ENCODE measurements around the gene SLC2A8.

SLC2A8 gene

DNA sequence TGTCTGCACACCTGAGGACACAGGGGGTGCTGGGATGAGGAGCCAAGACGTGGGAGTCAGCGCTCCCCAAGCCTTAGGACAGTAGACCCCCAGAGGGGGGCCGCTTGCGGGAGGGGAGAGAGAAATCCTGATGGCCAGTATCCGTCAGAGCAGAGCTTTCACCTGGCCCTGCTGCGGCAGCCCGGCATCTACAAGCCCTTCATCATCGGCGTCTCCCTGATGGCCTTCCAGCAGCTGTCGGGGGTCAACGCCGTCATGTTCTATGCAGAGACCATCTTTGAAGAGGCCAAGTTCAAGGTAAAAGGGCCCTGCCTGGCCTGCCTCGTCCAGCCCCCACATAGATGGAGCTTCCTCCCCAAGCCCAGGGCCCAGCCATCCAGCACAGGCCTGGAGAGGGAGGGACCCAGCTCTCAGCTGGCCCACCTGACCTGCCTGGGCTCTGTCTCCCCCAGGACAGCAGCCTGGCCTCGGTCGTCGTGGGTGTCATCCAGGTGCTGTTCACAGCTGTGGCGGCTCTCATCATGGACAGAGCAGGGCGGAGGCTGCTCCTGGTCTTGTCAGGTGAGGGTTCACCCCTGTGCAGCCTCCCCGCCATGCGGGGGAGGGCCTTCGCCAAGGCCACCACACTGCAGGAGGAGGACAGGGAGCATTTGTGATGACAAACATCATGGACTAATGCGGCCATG is 6.7 kb downstream of the SLC2A8 start:
- no peak for DNase-seq (ENCODE audit: low spot score)

DNA sequence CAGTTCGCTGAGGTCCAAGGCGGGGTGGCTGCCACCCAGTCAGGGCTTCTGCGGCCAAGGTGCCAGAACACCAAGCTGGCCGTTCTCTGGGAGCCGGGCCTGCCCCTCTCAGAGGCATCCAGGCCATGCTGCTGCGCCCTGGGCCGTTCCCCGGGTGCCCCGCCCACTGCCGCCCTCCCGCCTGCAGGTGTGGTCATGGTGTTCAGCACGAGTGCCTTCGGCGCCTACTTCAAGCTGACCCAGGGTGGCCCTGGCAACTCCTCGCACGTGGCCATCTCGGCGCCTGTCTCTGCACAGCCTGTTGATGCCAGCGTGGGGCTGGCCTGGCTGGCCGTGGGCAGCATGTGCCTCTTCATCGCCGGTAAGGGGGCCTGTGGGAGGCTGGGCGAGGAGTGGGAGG is 7.7 kb downstream of the SLC2A8 start:
- DNase-seq (ENCODE audit: low spot score): no peak

DNA sequence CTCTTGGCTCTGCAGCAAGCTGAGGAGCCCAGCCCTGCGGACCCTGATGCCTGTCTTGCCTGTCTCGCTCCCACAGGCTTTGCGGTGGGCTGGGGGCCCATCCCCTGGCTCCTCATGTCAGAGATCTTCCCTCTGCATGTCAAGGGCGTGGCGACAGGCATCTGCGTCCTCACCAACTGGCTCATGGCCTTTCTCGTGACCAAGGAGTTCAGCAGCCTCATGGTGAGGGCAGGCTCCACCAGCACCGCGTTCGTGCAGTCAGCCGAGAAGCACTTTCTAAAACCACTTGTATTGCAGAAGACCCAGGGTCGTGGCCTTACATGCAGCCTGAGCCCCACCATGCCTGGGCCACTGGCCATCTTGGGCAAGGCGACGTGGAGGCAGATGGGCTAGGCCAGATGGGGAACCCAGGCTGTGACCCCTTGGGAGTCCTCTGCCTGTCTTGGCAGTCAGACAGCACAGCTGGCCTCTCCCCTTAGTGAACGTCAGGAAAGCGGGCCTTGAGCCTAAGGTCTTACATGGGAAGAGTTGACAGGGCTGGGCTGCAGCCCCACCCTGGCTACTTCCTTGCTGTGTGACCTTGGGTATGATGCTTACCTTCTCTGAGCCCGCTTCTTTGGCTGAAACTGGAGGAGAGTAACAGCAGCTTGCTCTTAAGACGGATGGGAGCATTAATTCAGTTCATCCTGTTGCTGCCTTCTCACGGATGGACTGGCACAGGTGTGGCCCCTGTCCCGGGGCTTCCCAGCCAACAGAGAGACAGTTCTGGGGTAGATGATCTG is 8.6 kb downstream of the SLC2A8 start:
- no peak for DNase-seq (ENCODE audit: low spot score)

DNA sequence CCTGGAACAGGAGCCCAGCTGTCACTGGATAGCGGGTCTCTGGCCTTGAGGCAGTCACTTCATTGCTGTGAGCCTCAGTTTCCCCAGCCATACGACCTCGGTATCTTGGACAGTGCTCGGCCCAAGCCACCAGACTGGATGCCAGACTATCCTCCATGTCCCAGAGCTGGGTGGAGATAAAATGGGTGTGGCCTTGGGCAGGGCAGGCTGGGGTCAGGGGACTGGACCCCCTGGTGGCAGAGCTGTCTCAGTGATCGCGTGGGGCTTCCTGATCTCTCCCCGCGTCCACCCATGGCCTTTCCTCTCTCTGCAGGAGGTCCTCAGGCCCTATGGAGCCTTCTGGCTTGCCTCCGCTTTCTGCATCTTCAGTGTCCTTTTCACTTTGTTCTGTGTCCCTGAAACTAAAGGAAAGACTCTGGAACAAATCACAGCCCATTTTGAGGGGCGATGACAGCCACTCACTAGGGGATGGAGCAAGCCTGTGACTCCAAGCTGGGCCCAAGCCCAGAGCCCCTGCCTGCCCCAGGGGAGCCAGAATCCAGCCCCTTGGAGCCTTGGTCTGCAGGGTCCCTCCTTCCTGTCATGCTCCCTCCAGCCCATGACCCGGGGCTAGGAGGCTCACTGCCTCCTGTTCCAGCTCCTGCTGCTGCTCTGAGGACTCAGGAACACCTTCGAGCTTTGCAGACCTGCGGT is 10.0 kb downstream of the SLC2A8 start:
- DNase-seq (ENCODE audit: low spot score): no peak

DNA sequence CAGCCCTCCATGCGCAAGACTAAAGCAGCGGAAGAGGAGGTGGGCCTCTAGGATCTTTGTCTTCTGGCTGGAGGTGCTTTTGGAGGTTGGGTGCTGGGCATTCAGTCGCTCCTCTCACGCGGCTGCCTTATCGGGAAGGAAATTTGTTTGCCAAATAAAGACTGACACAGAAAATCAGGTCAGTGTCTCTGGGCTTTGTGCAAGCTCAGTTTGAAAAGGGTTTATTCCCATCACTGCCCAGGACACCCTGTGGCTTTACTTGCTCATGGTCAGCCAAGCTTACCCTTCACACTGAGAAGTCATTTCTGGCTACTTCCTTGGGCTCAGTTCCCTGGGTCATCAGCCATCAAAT is 10.5 kb downstream of the SLC2A8 start:
- no peak for DNase-seq (ENCODE audit: low spot score)

DNA sequence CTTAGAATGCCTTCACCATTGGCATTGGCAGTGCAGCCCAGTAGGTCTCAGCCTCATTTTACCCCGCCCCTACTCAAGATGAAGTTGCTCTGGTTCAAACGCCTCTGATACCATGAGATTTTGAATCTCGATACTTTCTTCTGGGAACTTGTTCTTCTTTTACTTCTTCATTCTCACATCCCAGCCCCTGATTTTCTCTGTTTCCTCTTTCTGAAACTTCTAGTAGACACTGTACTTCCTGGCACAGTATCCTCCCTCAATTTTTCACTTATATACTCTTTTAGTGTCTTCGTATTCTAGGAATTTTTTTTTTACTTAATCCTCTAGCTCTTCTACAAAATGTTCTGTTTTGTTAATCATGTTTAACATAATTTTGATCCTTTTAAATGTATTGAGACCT is 14.2 kb downstream of the SLC2A8 start:
- no peak for DNase-seq (ENCODE audit: low spot score)

DNA sequence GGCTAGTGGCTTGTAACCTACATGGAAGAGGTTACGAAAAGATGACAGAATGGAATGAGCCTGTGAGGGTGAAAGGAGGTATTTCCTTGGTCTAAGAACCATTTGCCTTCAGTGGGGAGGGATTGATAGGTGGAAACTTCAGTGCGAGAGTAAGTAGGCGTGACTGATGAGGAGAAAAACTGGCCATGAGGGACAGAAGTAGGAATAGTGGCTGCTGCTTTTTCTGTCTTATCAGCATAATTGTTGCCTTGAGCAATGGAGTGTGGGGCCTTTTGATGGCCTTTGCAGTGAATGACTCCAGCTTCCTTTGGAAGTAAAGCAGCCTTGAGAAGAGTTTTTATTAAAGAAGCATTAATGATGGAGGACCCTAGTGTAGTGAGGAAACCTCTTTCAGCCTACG is 18.2 kb downstream of the SLC2A8 start:
- no peak for DNase-seq (ENCODE audit: low spot score)

DNA sequence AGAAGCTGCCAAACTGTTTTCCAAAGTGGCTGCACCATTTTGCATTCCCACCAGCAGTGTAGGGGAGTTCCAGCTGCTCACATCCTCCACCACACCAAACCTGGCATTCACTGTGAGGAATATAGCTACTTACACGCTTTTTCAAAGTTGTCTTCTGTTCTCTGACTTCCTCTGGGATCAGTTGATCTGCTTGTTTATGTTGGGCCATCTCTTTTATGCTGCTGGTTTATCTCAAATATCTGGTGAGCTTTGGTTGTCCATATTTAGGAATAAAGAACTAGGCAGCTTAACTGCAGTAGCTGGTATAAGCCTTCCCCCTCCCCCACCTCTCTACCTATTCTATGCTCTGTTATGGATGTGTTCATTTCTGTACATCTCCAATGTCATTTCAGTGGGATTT is 18.7 kb downstream of the SLC2A8 start:
- no peak for DNase-seq (ENCODE audit: low spot score)

DNA sequence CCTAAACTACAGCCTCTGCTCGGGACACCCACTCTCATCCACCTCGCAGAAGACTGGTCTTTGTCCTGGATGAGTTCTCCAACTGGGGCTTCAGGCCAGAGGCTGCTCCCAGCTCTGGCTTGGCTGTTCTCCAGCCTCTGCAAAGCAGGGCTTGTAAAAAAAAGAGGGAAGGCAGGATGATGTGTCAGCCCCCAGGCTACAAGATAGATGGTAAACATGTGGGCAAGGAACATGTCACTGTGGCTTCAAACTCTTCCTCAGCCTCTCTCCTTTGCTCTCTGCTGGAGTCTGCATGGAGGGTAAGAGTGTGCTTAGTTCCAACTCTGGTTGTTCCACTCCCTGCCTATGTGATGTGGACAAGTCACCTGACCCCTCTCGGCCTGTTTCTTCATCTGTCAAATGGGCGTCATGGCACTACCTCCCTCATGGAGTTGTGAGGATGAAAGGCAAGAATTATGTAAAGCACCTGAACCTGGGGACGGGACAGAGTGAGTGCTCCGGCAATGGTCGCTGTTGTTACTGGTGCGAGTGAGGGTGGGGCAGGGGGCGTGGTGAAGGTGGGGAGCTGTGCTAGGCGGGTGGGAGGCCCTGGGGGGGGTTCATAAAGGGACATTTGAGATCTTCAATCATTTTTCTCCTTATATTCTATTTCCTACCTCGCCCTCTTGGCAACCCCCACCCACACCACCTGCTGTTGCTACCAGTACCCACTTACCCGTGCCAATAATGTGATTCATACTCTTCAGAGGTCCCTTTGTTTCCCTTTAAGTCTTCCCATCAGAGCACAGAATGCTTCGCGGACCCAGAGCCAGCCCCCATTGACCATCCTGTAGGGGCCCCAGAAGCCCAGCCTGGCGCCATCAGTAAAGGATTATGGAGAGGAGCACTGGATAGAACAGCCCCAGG is 20.4 kb downstream of the SLC2A8 start:
- no peak for DNase-seq (ENCODE audit: low spot score)

DNA sequence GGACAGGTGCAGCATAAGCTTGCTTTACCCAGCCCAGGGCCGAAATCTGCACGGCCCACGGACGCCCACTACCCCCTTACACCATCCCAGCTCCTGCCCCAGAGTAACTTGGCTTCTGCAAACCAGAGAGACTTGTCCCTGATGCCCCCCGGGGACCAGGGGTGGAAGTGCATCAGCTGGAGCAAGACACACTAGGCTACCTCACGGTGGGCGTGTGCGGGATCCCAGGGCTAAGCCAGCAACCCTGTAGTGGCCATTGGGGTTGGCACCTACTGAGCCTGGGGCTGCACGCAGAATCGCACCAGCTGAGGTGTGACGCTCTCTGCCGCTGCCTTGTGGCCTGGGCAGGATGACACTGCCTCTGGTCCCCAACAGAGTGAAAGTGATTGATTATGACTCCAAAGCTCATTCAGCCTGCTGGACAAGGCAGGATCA is 21.1 kb downstream of the SLC2A8 start:
- DNase-seq (ENCODE audit: low spot score): peak; percentile 85

DNA sequence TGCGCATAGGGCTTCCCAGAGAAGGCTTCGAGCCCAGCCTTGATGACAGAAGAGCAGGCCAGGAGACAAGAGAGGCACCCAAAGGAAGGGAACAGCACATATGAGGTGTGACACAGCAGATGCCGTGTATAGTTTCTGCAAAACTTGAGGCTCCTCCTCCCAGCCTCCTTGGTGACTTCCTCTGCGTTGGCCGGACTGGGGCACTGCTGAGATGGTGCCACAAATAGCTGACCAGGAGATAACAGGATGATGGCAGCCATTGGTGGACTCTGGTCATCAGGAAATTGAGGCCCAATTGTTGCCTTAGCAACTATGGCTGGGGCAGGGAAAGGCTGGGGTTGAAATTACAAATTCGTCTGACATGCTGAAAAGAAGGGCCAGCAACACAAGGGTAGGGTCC is 22.4 kb downstream of the SLC2A8 start:
- no peak for DNase-seq (ENCODE audit: low spot score)

DNA sequence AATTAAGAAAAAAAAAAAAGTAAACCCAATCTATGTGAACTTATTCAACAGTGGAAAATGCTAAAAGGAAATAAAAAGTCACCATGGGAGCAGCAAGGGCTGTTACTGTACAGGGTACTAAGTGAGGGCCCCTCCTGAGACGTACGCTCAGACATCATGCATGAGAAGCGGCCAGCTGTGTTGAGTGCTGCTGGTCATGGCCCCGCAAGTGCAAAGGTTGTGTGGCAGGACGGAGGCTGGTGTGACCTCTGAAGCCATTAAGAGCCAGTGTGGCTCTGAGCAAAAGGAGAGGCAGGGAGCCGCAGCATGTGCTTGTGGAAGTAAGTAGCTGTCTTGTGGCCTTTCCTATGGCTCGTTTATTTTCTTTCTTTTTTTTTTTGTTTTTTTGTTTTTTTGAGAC is 24.1 kb downstream of the SLC2A8 start:
- no peak for DNase-seq (ENCODE audit: low spot score)

DNA sequence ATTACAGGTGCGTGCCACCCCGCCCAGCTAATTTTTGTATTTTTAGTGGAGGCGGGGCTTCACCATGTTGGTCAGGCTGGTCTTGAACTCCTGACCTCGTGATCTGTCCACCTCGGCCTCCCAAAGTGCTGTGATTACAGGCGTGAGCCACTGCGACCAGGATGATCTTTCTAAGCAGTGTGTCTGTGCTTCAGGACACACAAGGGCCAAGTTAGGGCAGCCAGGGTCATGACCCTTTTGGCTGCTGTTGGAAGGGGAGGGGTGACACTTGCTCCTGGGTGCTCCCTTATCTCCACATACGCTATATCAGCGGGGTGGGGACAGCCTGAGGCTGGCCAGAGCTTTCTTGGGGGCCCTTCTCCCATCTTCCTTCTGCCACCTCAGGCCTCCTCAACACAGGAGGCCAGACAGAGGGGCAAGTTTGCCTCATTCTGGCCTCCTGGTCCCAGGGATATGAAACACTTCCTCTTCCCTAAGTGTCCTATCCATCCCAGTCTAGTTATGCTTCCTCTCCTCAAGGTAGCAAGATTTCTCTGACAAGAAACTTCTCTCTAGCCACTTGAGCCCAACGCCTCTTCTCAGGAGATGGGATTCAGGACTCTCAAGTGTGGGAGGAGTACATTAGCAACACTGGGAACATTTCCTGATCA is 25.3 kb downstream of the SLC2A8 start:
- no peak for DNase-seq (ENCODE audit: low spot score)

DNA sequence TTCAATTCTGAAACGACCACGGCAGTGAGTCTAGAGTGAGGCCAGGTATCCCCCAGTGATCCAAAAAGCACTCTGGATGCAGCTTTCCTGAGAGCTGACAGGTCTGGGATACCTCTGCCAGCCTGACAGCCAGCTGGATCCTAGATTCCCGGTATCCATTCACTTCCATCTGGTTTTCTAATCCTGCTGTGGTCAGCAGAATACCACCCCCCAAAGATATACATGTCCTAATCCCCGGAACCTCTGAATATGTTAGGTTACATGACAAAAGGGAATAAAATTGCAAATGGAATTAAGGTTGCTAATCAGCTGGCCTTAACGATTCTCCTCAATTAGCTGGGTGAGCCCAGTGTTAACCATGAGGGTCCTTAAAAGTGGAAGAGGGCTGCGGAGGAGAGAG is 25.8 kb downstream of the SLC2A8 start:
- DNase-seq (ENCODE audit: low spot score): no peak

DNA sequence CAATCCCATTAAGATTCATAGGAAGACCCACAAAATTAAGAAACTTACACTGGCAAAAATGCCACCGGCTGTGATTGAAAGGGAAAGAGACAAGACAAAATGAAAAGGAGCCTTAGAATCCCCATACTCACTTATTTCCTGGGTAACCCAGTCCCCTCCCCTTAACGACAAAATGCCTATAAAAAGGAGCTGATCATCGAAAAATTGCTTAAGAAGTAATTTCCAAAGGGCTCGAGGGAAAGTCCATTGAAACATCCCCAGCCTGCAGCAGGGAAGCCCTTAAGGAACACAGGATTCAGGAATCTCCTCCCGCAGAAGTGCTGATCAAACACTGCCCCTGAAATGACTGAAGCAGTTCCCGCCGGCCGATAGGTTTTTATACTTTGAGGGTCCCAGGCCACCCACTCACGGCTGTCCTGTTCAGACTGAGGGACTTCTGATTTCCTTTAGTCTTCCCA is 26.5 kb downstream of the SLC2A8 start:
- DNase-seq (ENCODE audit: low spot score): no peak

DNA sequence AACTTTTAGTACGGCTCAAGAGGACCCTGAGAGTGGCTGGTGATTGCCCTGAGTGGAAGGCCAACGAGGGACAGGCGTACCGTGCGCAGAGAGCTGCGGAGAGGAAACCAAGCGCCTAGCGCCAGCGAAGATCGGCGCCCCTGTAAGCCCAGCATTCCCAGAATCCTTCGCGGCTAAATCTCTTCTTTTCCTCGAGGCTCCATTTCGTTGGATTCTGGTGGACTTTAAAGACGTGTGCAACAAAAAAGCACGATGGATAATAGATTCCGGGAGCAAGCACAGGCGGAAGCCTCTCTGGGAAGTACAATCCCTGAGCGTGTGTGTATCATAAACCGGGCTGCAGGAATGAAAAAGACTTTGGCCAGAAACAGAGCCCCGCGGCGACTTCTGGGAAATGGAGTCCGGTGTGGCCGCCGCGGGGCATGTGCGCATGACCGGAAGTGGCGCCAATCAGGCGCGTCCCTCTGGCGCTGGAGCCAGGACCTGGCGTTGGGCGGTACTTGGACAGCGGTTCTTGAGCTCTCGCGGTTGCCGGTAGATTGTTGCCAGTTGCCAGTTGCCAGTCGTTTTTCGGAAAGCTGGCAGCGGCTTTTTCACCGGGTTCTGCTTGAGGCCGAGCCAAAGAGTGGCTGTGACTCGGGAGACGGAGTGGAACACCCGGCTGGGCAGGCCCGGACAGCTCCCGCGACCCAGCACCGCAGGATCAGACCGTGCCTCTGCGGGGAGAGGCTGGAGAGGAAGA is 27.1 kb downstream of the SLC2A8 start, which contains the start of gene ZNF79:
ZNF79 (plus strand) TSS at position 449 of the 742 bp plus-strand sequence. CDS start 406 bp downstream, outside the sequence.
- peak; percentile 98 for DNase-seq (ENCODE audit: low spot score)

DNA sequence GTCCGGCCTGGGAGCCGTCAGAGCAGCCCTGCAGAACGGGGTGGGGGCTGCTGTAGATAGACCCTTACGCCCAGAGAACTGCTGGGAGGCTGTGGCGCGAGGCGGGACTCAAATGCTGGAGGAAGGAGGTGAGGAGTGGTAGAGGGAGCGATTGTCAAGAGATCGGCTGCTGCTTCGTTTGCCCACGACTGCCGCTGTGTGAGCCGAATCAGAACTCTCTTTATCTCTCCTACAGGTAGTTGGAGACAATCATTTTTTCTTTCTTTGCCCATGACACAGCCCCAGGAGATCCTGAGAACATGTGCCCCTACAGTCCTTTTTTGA is 27.7 kb downstream of the SLC2A8 start:
- no peak for DNase-seq (ENCODE audit: low spot score)

DNA sequence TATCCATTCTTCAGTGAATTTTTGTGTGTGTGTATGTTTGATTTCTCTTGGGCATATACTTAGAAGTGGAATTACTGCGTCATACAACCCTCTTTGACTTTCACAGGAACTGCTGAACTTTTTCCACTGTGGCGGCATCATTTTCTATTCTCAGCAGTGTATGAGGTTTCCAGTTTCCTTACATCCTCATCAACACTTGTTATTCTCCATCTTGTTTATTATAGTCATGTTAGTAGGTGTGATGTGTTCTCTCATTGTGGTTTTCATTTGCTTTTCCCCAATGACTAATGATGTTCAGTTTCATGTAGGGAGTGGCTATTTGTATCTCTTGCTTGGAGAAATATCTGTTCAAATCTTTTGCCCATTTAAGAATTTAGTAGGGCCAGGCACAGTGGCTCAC is 29.8 kb downstream of the SLC2A8 start:
- no peak for DNase-seq (ENCODE audit: low spot score)

DNA sequence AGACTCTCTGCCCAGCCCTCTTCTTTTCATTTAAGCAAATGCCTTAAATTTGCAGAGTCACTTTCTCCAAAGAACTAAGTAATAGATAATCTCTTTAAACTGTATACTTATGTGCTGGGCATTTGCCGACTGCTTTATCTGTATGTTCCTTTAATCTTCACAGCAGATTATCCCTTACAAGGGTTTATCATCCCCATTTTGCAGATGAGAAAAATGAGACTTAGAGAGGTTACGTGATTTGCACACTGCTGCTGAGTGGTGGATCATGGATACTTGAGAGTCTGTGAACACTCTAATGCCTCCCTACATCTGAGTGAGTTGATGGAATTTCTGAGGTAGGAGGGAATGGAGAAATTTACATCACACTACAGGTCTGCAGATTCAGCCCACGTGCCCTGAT is 31.4 kb downstream of the SLC2A8 start:
- DNase-seq (ENCODE audit: low spot score): no peak

DNA sequence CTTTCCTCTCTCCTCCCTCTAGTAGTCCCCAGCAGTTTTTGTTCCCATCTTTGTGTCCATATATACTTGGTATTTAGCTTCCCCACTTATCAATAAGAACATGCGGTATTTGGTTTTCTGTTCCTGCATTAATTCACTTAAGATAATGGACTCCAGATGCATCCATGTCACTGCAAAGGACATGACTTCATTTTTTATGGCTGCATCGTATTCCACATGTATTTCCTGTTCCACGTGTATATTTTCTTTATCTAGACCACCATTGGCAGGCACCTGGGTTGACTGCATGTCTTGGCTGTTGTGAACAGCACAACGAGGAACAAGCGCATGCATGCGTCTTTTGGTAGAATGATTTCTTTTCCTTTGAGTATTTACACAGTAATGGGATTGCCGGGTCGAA is 33.4 kb downstream of the SLC2A8 start:
- no peak for DNase-seq (ENCODE audit: low spot score)

Data from iPS-NIHi11 (cell line).